ENCODE measurements around the gene COMMD9.

Gene COMMD9

DNA sequence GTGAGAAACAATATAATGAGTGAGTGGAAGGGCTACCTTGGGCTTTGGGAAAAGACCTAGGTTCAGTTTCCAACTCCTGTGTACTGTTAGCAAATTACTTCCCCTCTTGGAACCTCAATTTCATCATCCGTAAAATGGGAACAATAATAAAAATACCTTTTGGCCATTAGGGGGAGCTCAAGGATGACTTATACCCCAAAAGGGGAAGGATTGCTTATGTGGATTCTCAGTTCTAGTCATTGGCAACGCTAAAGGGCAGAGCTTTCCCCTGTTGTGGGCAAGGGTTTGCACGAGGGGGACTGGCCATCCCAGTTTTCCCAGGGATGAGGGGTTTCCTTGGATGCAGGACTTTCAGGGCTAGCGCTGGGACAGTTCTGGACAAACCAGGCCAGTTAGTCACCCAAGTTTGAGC is 3.1 kb upstream of the COMMD9 start:
- ChIA-PET POLR2A (interaction anchor here (1.0 to 1.2 kb wide), 3 partner anchors 178 to 186 kb away, joined by 3 to 5 read pairs (median 3); no protein-coding TSS in a partner anchor), CTCF (interaction anchor here (0.5 to 14.2 kb wide), 35 partner anchors 9 to 470 kb away, joined by 3 to 247 read pairs (median 4); no protein-coding TSS in a partner anchor)
- TF ChIP-seq ZNF654 (tag by site-specific recombination; IDR thresholded peaks at IDR 0.05; ENCODE audit: low read depth) = peak; percentile 80
- TF ChIP-seq TCF7L2 (IDR thresholded peaks at IDR 0.05; ENCODE audit: borderline replicate concordance, low read depth, low read length) = no peak
- TF ChIP-seq ZNF248 (tag by site-specific recombination; IDR thresholded peaks at IDR 0.05) = no peak
- no peak for TF ChIP-seq ZNF274 (IDR thresholded peaks at IDR 0.05; ENCODE audit: low read length)
- TF ChIP-seq ZNF274 (tag by site-specific recombination; IDR thresholded peaks at IDR 0.05; ENCODE audit: borderline replicate concordance) = no peak
- TF ChIP-seq, protein P1, sequence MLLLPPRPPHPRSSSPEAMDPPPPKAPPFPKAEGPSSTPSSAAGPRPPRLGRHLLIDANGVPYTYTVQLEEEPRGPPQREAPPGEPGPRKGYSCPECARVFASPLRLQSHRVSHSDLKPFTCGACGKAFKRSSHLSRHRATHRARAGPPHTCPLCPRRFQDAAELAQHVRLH (tag by site-specific recombination; IDR thresholded peaks at IDR 0.05) = 0 out of 2 replicates have a peak, but pooled peaks have one; percentile 58
- TF ChIP-seq, protein P2, sequence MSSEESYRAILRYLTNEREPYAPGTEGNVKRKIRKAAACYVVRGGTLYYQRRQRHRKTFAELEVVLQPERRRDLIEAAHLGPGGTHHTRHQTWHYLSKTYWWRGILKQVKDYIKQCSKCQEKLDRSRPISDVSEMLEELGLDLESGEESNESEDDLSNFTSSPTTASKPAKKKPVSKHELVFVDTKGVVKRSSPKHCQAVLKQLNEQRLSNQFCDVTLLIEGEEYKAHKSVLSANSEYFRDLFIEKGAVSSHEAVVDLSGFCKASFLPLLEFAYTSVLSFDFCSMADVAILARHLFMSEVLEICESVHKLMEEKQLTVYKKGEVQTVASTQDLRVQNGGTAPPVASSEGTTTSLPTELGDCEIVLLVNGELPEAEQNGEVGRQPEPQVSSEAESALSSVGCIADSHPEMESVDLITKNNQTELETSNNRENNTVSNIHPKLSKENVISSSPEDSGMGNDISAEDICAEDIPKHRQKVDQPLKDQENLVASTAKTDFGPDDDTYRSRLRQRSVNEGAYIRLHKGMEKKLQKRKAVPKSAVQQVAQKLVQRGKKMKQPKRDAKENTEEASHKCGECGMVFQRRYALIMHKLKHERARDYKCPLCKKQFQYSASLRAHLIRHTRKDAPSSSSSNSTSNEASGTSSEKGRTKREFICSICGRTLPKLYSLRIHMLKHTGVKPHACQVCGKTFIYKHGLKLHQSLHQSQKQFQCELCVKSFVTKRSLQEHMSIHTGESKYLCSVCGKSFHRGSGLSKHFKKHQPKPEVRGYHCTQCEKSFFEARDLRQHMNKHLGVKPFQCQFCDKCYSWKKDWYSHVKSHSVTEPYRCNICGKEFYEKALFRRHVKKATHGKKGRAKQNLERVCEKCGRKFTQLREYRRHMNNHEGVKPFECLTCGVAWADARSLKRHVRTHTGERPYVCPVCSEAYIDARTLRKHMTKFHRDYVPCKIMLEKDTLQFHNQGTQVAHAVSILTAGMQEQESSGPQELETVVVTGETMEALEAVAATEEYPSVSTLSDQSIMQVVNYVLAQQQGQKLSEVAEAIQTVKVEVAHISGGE (tag by site-specific recombination; conservative IDR thresholded peaks at IDR 0.05; ENCODE audit: low read depth) = no peak
- TF ChIP-seq ZBTB26 (tag by site-specific recombination; optimal IDR thresholded peaks at IDR 0.05) = no peak
- TF ChIP-seq ZNF19 (tag by site-specific recombination; IDR thresholded peaks at IDR 0.05; ENCODE audit: low read depth) = no peak
- H3K4me1 ChIP-seq (ENCODE audit: control insufficient read depth, insufficient read depth, low read length) = no peaks in the 10 kb centered on the region
- H3K9me3 ChIP-seq (ENCODE audit: control insufficient read depth, insufficient read depth, low read depth, low read length) = no peaks in the 10 kb centered on the region
- H3K4me3 ChIP-seq (ENCODE audit: low read depth, low read length) = no peak overlapping the region
- H3K36me3 ChIP-seq (ENCODE audit: control insufficient read depth in 2 of 2, insufficient read depth in 1 of 2, low read length in 2 of 2) = no peaks in the 10 kb centered on the region
- H3K27ac ChIP-seq (ENCODE audit: extremely low read depth, low read depth, low read length) = no peak overlapping the region

DNA sequence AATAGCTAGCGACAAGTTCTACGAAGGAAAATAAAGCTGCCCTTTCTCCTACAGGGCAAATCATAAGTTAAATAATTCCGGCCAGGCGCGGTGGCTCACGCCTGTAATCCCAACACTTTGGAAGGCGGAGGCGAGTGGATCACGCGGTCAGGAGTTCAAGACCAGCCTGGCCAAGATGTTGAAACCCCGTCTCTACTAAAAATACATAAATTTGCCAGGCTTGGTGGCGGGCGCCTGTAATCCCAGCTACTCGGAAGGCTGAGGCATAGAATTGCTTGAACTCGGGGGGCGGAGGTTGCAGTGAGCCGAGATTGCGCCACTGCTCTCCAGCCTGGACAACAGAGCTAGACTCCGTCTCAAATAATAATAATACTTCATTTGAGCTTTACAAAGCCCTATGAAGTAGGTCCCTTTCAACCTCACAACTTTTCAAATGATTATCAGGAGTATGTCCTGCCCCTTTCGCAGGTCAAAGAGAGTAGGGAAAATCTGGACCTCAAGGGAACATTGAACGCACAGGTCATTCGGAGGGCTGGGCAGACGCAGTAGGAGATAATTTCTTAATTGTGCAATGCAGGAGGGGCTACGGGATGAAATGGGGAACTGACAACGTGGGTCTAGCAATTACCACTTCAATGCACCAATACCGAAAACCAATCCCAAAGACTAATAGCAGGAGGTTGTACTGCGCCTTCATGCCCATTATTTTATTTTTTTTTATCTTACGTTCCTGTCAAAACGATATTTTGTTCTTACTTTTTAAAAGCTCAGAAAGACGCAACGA is 590 bp downstream of the COMMD9 start:
- H3K4me3 ChIP-seq (ENCODE audit: low read depth, low read length) = peak overlapping the region; percentile 87
- H3K36me3 ChIP-seq (ENCODE audit: control insufficient read depth in 2 of 2, insufficient read depth in 1 of 2, low read length in 2 of 2) = no peaks in the 10 kb centered on the region
- POLR2A ChIA-PET = interaction anchor here (0.7 to 1.8 kb wide), 2 partner anchors 165 to 168 kb away, joined by 3 to 5 read pairs; no protein-coding TSS in a partner anchor
- H3K9me3 ChIP-seq (ENCODE audit: control insufficient read depth, insufficient read depth, low read depth, low read length) = no peaks in the 10 kb centered on the region
- no peaks in the 10 kb centered on the region for H3K4me1 ChIP-seq (ENCODE audit: control insufficient read depth, insufficient read depth, low read length)
- CTCF ChIA-PET = interaction anchor here (0.8 to 14.2 kb wide), 6 partner anchors 88 to 801 kb away, joined by 3 to 247 read pairs (median 4); no protein-coding TSS in a partner anchor
- no peak overlapping the region for H3K27ac ChIP-seq (ENCODE audit: extremely low read depth, low read depth, low read length)
- TF ChIP-seq, protein P2 (tag by site-specific recombination; conservative IDR thresholded peaks at IDR 0.05; ENCODE audit: low read depth) = no peak
- no peak for TF ChIP-seq ZNF274 (IDR thresholded peaks at IDR 0.05; ENCODE audit: low read length)
- no peak for TF ChIP-seq ZNF274 (tag by site-specific recombination; IDR thresholded peaks at IDR 0.05; ENCODE audit: borderline replicate concordance)
- TF ChIP-seq ZNF155 (tag by site-specific recombination; IDR thresholded peaks at IDR 0.05) = no peak
- TF ChIP-seq ZNF501 (tag by site-specific recombination; IDR thresholded peaks at IDR 0.05) = no peak
- TF ChIP-seq ZNF544 (tag by site-specific recombination; IDR thresholded peaks at IDR 0.05) = no peak
- no peak for TF ChIP-seq ZNF664 (tag by site-specific recombination; IDR thresholded peaks at IDR 0.05)
- TF ChIP-seq BCL11A (tag by site-specific recombination; IDR thresholded peaks at IDR 0.05; ENCODE audit: low read depth) = no peak
- TF ChIP-seq ZNF350 (tag by site-specific recombination; IDR thresholded peaks at IDR 0.05) = no peak
- TF ChIP-seq ZNF670 (tag by site-specific recombination; IDR thresholded peaks at IDR 0.05; ENCODE audit: low read depth) = no peak
- TF ChIP-seq ZNF48 (tag by site-specific recombination; IDR thresholded peaks at IDR 0.05) = no peak
- TF ChIP-seq PRDM2 (tag by site-specific recombination; IDR thresholded peaks at IDR 0.05; ENCODE audit: borderline replicate concordance) = no peak
